Cardiac muscle cell (in vitro differentiated cells and primary cell): Measurements from ENCODE around the gene C17orf67. TPM values are rescaled to one million over a fixed set of nuclear protein-coding genes. Genes with fewer than 3 reads are reported as not detected.

Experiments used
- DNase-seq, 2 donors: peaks; one replicate each; pipeline versions ENCODE4 v3.0.0 to v3.0.0-alpha.2; 2010 to 2017; ENCODE audit warnings: low read depth in 1 of 2, low spot score in 1 of 2
- H3K27ac ChIP-seq: fragments of 200-600 bp; sonication (generic); 2 replicates; pipeline ENCODE4 v1.5.1; 2016
- H3K27me3 ChIP-seq: fragments of 200-600 bp; sonication (generic); 2 replicates; pipeline ENCODE4 v1.6.0; 2016; ENCODE audit warnings: control low read depth
- H3K36me3 ChIP-seq: fragments of 200-600 bp; sonication (generic); 2 replicates; pipeline ENCODE4 v1.5.1; 2016; ENCODE audit warnings: control low read depth
- H3K4me1 ChIP-seq: fragments of 200-600 bp; sonication (generic); 2 replicates; pipeline ENCODE4 v1.8.1; 2017; ENCODE audit warnings: low read depth, mild to moderate bottlenecking, mixed run types
- H3K4me3 ChIP-seq: fragments of 200-600 bp; sonication (generic); 2 replicates; pipeline ENCODE4 v1.5.1; 2016; ENCODE audit warnings: mild to moderate bottlenecking
- H3K9me3 ChIP-seq: fragments of 200-600 bp; sonication (generic); 2 replicates; pipeline ENCODE4 v1.5.1; 2017; ENCODE audit warnings: low read depth, mild to moderate bottlenecking, control low read depth
- polyA plus RNA-seq: library from polyadenylated mRNA; unstranded; fragments of >200 nt; fragmentation: Nextera tagmentation; extraction: Ambion mirVana; gene quantifications from 2 replicates; pipeline ENCODE4 v1.2.1, GENCODE V29; 2016
- total RNA-seq: library from RNA; depleted of rRNA; stranded (reverse); fragments of >200 nt; gene quantifications from 2 replicates; pipeline ENCODE4 v1.2.3, GENCODE V29; 2016
- TF ChIP-seq, protein P1 (sequence below): IDR thresholded peaks from 2 replicates; pipeline ENCODE4 v1.5.1; 2012; ENCODE audit warnings: low read depth, mild to moderate bottlenecking, low read length

Gene C17orf67
- total and polyA plus RNA-seq, 2 experiments from 2014 or later: 0.74 to 2.6 TPM

DNA sequence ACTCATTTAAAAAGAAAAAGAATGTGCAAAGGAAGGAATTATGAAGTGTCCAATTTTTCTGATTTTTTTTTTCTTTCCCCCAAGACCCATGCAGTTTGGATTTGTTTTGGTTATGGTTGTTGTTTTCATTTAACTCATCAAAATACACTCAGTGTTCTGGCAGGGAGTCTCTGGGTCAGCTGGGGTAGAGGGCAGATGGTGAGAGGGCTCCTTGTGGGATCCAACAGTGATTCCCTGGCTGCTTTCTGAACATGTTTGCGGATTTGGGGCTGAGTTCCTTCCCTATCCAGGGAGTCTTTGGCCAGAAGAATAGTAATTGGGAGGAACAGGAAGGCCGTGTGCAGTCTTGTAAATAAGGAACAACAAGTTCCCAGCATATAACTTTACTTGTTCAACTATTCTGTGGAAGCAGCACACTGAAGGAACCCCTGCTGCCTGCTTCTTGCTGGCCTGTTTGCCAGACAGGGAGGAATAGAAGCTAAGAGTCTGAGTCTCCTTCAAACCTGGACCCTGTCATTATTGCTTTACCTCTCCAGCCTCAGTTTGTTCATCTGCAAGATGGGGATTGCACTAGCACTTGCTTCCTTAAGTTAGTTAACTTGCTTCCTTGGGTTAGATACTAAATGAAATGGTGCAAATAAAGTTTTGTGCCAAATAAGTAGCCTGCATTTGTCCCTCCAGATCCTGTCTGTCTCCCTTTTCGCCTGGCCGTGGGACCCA lies 32.1 kb downstream of the C17orf67 start:
- Histone ChIP-seq H3K27me3 (no peaks in the 10 kb centered on the region), H3K36me3 (no peaks in the 10 kb centered on the region), H3K27ac (no peak overlapping the region), H3K9me3 (no peaks in the 10 kb centered on the region), H3K4me1 (peaks cover 4% of the 10 kb centered on the region), H3K4me3 (no peak overlapping the region)
- TF ChIP-seq, protein P1, sequence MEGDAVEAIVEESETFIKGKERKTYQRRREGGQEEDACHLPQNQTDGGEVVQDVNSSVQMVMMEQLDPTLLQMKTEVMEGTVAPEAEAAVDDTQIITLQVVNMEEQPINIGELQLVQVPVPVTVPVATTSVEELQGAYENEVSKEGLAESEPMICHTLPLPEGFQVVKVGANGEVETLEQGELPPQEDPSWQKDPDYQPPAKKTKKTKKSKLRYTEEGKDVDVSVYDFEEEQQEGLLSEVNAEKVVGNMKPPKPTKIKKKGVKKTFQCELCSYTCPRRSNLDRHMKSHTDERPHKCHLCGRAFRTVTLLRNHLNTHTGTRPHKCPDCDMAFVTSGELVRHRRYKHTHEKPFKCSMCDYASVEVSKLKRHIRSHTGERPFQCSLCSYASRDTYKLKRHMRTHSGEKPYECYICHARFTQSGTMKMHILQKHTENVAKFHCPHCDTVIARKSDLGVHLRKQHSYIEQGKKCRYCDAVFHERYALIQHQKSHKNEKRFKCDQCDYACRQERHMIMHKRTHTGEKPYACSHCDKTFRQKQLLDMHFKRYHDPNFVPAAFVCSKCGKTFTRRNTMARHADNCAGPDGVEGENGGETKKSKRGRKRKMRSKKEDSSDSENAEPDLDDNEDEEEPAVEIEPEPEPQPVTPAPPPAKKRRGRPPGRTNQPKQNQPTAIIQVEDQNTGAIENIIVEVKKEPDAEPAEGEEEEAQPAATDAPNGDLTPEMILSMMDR: no peak
- DNase-seq: no peak

DNA sequence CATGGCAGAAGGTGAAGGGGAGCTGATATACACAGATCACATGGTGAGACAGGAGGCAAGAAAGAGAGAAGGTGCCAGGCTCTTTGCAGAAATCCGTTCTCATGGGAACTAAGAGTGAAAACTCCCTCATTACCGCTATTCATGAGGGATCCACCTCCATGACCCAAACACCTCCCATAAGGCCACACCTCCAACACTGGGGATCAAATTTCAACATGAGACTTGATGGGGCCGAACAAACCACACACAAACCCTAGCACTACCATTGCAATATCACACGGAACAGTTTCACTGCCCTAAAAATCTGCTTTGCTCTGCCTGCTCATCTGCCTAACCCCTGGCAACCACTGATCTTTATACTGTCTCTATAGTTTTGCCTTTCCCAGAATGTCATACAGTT lies 34.8 kb downstream of the C17orf67 start:
- no peak overlapping the region for H3K27ac ChIP-seq
- H3K9me3 ChIP-seq: no peaks in the 10 kb centered on the region
- H3K36me3 ChIP-seq: no peaks in the 10 kb centered on the region
- TF ChIP-seq, protein P1: no peak
- H3K4me3 ChIP-seq: no peak overlapping the region
- H3K4me1 ChIP-seq: peaks cover 4% of the 10 kb centered on the region
- no peaks in the 10 kb centered on the region for H3K27me3 ChIP-seq
- peak; percentile 52 to 61 for DNase-seq

DNA sequence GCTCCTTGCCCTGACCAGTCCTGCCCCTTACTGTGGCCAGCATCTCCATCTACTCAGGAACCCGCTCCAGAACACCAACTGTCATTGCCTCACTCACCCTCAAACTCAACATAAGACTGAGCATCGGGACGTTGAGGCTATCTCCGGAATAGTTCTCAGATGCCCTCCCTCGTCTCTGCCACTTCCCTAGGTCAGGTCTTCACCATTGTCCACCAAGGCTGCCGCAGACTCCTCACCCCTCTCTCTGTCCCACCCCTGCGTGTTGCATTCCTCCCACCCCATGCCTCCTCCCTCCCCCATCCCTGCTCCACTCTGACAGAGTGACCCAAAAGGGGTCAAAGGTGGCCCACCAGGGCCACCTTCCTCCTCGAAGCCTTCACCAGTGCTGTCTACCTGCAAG lies 37.2 kb downstream of the C17orf67 start:
- no peaks in the 10 kb centered on the region for H3K27me3 ChIP-seq
- no peak for DNase-seq
- no peaks in the 10 kb centered on the region for H3K9me3 ChIP-seq
- TF ChIP-seq, protein P1: no peak
- no peaks in the 10 kb centered on the region for H3K36me3 ChIP-seq
- no peak overlapping the region for H3K4me3 ChIP-seq
- no peaks in the 10 kb centered on the region for H3K4me1 ChIP-seq
- no peak overlapping the region for H3K27ac ChIP-seq

DNA sequence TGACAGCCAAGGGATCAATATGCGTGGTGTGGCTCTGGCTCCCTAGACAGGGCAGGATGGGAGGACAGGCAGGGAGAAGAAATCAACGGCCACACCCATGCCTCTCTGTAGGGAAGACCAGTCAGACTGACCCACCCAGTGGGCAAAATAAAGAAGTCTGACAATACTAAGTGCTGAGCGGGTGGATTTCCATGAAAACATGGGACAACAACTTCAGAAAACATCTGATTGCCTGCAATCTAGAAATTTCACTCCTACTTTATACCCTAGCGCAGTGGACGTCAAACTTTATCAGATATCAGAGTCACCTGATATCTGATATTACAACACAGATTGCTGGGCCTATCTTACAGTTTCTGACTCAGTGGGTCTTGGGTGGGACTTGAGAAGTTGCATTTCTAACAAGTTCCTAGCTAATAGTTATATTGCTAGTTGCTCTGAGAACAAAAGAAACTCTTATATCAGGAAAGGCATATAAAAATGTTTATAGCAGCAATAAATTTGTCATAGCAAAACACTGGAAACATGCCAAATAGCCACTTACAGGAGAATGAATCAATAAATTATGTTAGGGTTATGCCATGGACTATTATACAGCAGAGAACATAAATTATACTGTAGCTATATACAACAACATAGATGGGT lies 38.4 kb downstream of the C17orf67 start:
- no peak overlapping the region for H3K4me3 ChIP-seq
- no peaks in the 10 kb centered on the region for H3K27me3 ChIP-seq
- TF ChIP-seq, protein P1: no peak
- no peaks in the 10 kb centered on the region for H3K9me3 ChIP-seq
- H3K27ac ChIP-seq: no peak overlapping the region
- H3K4me1 ChIP-seq: no peaks in the 10 kb centered on the region
- no peaks in the 10 kb centered on the region for H3K36me3 ChIP-seq
- DNase-seq: no peak

DNA sequence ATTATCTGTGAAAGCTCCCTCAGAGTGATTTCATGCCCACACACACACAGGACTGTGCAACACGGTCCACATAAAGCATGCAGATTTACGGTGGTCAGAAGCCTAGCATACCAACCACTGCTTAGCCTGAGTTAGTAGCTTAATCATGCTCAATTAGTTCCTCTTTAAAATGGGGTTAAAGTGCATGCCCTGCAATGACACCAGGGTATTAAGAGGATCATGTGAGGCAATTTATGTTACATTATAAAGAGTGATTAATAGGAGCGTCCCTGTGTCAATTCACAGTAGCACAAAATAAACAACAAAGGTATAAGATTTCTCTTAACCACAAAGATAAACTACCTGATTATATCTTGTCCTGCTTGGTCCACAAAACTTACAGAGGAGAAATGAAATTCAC lies 39.8 kb downstream of the C17orf67 start:
- Histone ChIP-seq H3K4me1 (no peaks in the 10 kb centered on the region), H3K36me3 (no peaks in the 10 kb centered on the region), H3K27me3 (no peaks in the 10 kb centered on the region), H3K9me3 (no peaks in the 10 kb centered on the region), H3K4me3 (no peak overlapping the region), H3K27ac (no peak overlapping the region)
- TF ChIP-seq, protein P1: no peak
- no peak for DNase-seq
